ENCODE measurements around the gene KIAA1217.

Gene KIAA1217

DNA sequence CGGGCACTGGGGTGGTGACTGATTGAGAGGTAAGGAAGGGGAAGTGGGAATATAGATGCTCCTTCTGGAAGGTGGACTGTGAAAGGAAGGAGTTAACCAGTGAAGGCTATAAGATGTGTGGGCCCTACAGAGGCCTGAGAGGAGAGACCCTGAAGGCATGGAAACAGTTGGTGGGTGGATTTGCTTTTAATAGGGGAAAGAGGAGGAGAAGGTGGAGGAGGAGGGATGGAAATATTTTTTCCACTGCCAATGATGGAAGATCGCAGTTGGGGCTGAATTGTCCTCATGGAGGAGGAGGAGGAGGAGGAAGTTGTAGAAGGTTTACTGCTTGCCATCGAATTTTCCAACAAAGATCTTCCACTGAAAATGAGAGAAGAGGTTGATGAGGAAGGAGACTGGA, 80.3 kb downstream of the KIAA1217 start:
- H3K9ac ChIP-seq (ENCODE audit: low read length), result no peak overlapping the region
- no peaks in the 10 kb centered on the region for H3K36me3 ChIP-seq (ENCODE audit: low read length)
- H3K4me2 ChIP-seq (ENCODE audit: low read depth, low read length, poor library complexity, severe bottlenecking), result no peak overlapping the region
- no peak for TF ChIP-seq CTCF (IDR thresholded peaks at IDR 0.05; ENCODE audit: insufficient read depth, low read length, poor library complexity, severe bottlenecking)
- no peak for TF ChIP-seq EZH2phosphoT487 (conservative IDR thresholded peaks at IDR 0.05; ENCODE audit: low read length)
- no peak overlapping the region for H3K27ac ChIP-seq (ENCODE audit: low read depth, low read length)
- no peaks in the 10 kb centered on the region for H3F3A ChIP-seq (ENCODE audit: insufficient read depth)
- no peaks in the 10 kb centered on the region for H3K9me3 ChIP-seq (ENCODE audit: insufficient read depth, low read length)
- H2AFZ ChIP-seq (ENCODE audit: low read depth, low read length, severe bottlenecking), result no peak overlapping the region
- no peaks in the 10 kb centered on the region for H4K20me1 ChIP-seq (ENCODE audit: low read depth, low read length)
- H3K9me2 ChIP-seq (replicated peaks; ENCODE audit: insufficient read depth, low read length), result no peaks in the 10 kb centered on the region
- no peaks in the 10 kb centered on the region for H3K27me3 ChIP-seq (ENCODE audit: low read length)
- no peaks in the 10 kb centered on the region for H3K79me2 ChIP-seq (ENCODE audit: insufficient read depth, low read length)
- H3K4me3 ChIP-seq (ENCODE audit: insufficient read depth, low read length, poor library complexity, severe bottlenecking), result no peak overlapping the region

GRCh38 chr10:24292304-24293293, 83.7 kb downstream of the KIAA1217 start:
- H3K36me3 ChIP-seq (ENCODE audit: low read length), result no peaks in the 10 kb centered on the region
- TF ChIP-seq EZH2phosphoT487 (conservative IDR thresholded peaks at IDR 0.05; ENCODE audit: low read length) (no peak), CTCF (IDR thresholded peaks at IDR 0.05; ENCODE audit: insufficient read depth, low read length, poor library complexity, severe bottlenecking) (no peak)
- no peak overlapping the region for H3K27ac ChIP-seq (ENCODE audit: low read depth, low read length)

GRCh38 chr10:24299578-24300260, 90.8 kb downstream of the KIAA1217 start:
- Histone ChIP-seq H3K79me2 (ENCODE audit: insufficient read depth, low read length) (no peaks in the 10 kb centered on the region), H3K27me3 (ENCODE audit: low read length) (no peaks in the 10 kb centered on the region), H3K9ac (ENCODE audit: low read length) (no peak overlapping the region), H3F3A (ENCODE audit: insufficient read depth) (no peaks in the 10 kb centered on the region), H3K9me2 (replicated peaks; ENCODE audit: insufficient read depth, low read length) (no peaks in the 10 kb centered on the region), H3K9me3 (ENCODE audit: insufficient read depth, low read length) (no peaks in the 10 kb centered on the region), H3K27ac (ENCODE audit: low read depth, low read length) (no peak overlapping the region), H3K36me3 (ENCODE audit: low read length) (no peaks in the 10 kb centered on the region), H3K4me2 (ENCODE audit: low read depth, low read length, poor library complexity, severe bottlenecking) (no peak overlapping the region), H4K20me1 (ENCODE audit: low read depth, low read length) (no peaks in the 10 kb centered on the region), H3K4me3 (ENCODE audit: insufficient read depth, low read length, poor library complexity, severe bottlenecking) (no peak overlapping the region), H2AFZ (ENCODE audit: low read depth, low read length, severe bottlenecking) (no peak overlapping the region)
- TF ChIP-seq CTCF (IDR thresholded peaks at IDR 0.05; ENCODE audit: insufficient read depth, low read length, poor library complexity, severe bottlenecking) (no peak), EZH2phosphoT487 (conservative IDR thresholded peaks at IDR 0.05; ENCODE audit: low read length) (no peak)

More at GRCh38 chr10:24292304-24293293, 83.7 kb downstream of the KIAA1217 start:
- H3K9me2 ChIP-seq (replicated peaks; ENCODE audit: insufficient read depth, low read length), result no peaks in the 10 kb centered on the region
- H3K9me3 ChIP-seq (ENCODE audit: insufficient read depth, low read length), result no peaks in the 10 kb centered on the region
- no peak overlapping the region for H3K4me3 ChIP-seq (ENCODE audit: insufficient read depth, low read length, poor library complexity, severe bottlenecking)
- H2AFZ ChIP-seq (ENCODE audit: low read depth, low read length, severe bottlenecking), result no peak overlapping the region
- no peaks in the 10 kb centered on the region for H3K79me2 ChIP-seq (ENCODE audit: insufficient read depth, low read length)
- H3F3A ChIP-seq (ENCODE audit: insufficient read depth), result no peaks in the 10 kb centered on the region
- no peak overlapping the region for H3K9ac ChIP-seq (ENCODE audit: low read length)
- no peak overlapping the region for H3K4me2 ChIP-seq (ENCODE audit: low read depth, low read length, poor library complexity, severe bottlenecking)
- no peaks in the 10 kb centered on the region for H4K20me1 ChIP-seq (ENCODE audit: low read depth, low read length)
- no peaks in the 10 kb centered on the region for H3K27me3 ChIP-seq (ENCODE audit: low read length)
